Natural killer cell (primary cell): Measurements from ENCODE around the gene UBE2D2. TPM values are rescaled to one million over a fixed set of nuclear protein-coding genes. Genes with fewer than 3 reads are reported as not detected.

Experiments used
- ATAC-seq, 3 donors: fragments of 150-1000 bp in 2 of 3; fragments of 200-7000 bp in 1 of 3; cut with Tn5 transposase; 1 replicate in 1 of 3; 2 replicates in 2 of 3; pipeline ENCODE4 v1.10.0; 2021; ENCODE audit warnings: mild to moderate bottlenecking in 2 of 3, moderate library complexity in 2 of 3
- DNase-seq, 2 donors: peaks; one replicate each; pipeline versions ENCODE4 v3.0.0 to v3.0.0-alpha.2; 2013 to 2021; ENCODE audit warnings: mixed read lengths in 1 of 2
- H3K27ac ChIP-seq: one replicate; pipeline ENCODE4 v1.5.1; 2013; ENCODE audit warnings: mild to moderate bottlenecking, low read length
- H3K27me3 ChIP-seq: one replicate; pipeline ENCODE4 v1.6.1; 2013; ENCODE audit warnings: low read length; ENCODE audit not compliant: control insufficient read depth, insufficient read depth
- H3K36me3 ChIP-seq: one replicate; pipeline ENCODE4 v1.6.1; 2013; ENCODE audit warnings: low read length; ENCODE audit not compliant: control insufficient read depth, insufficient read depth
- H3K4me1 ChIP-seq: one replicate; pipeline ENCODE4 v1.6.1; 2013; ENCODE audit warnings: low read length; ENCODE audit not compliant: control insufficient read depth, insufficient read depth
- H3K4me3 ChIP-seq: one replicate; pipeline ENCODE4 v1.5.1; 2013; ENCODE audit warnings: low read length
- H3K9me3 ChIP-seq: one replicate; pipeline ENCODE4 v1.6.1; 2013; ENCODE audit warnings: low read length; ENCODE audit not compliant: control insufficient read depth, insufficient read depth
- H3K27ac Mint-ChIP-seq, 2 donors: one replicate each; pipeline ENCODE4 v1.8.0; 2022; ENCODE audit warnings: mild to moderate bottlenecking in 2 of 2, mixed read lengths in 2 of 2, moderate library complexity in 1 of 2
- H3K27me3 Mint-ChIP-seq, 2 donors: one replicate each; pipeline ENCODE4 v1.8.0; 2022; ENCODE audit warnings: low read depth in 2 of 2, mixed read lengths in 2 of 2
- H3K36me3 Mint-ChIP-seq: one replicate; pipeline ENCODE4 v1.8.0; 2022; ENCODE audit warnings: mixed read lengths
- H3K4me1 Mint-ChIP-seq, 2 donors: one replicate each; pipeline ENCODE4 v1.8.0; 2022; ENCODE audit warnings: mixed read lengths in 2 of 2
- H3K4me3 Mint-ChIP-seq: one replicate; pipeline ENCODE4 v1.8.0; 2022; ENCODE audit warnings: mild to moderate bottlenecking, moderate library complexity, mixed read lengths
- H3K9me3 Mint-ChIP-seq, 2 donors: one replicate each; pipeline ENCODE4 v1.8.0; 2022; ENCODE audit warnings: mixed read lengths in 2 of 2
- WGBS: methylation state at CpG from one replicate; pipeline ENCODE4 v1.1.7; 2013; ENCODE audit warnings: missing lambda C conversion rate; ENCODE audit not compliant: insufficient coverage; 5-methylcytosine and 5-hydroxymethylcytosine counted together
- intact Hi-C: fragments of 100-400 bp; cut with micrococcal nuclease; formaldehyde crosslinking; loops from one replicate; pipeline ENCODE4 v1.14.2; 2022
- total RNA-seq, 4 donors: library from RNA; stranded (reverse); fragments of 120-200 nt in 1 of 4; gene quantifications; one replicate each; pipeline versions ENCODE4 v1.2.3 to v1.2.4, GENCODE V29; 2013 to 2022
- TF ChIP-seq, protein P1 (sequence below): fragments of 200-600 bp; IDR thresholded peaks from one replicate; pipeline ENCODE4 v1.8.0; 2022; ENCODE audit warnings: antibody characterized with exemption

Gene UBE2D2
- total RNA-seq, 3 donors from 2014 or later (not counting 1 experiment from before 2014, with no cell fraction given): 127 to 139 (median 131) TPM

DNA sequence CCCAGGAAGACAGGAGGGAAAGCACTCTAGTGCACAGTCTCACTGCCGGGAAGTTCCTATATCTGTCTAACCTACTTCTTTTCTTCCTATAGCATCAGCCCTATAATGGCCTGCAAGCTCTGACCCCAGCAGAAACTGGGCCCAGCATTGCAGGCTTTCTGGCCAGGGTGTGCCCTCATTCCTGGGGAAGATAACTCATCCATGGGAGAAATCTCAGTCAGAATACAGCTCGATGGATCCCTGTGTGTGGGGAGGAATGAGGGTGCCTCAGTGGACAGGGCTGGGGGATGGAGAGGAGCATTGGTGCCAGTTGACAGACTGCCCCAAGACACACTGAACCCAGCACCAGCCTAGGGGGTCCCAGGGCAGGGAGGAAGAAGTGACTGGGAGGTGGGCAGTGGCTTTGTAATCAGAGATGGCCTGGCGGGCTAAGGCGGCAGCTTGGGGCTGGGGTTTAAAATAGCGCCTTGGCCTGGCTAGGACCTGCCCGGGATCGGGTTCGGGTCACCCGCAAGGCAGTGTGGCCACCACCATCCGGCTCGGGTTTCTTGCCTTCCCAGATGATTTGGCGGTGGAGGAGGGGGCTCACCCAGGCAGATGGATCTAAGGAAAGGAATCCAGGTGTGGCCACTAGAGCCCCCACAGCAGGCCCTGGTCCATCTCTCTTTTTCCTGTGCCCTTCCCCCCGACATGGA lies 79.4 kb downstream of the UBE2D2 start:
- H3K36me3 ChIP-seq: no peaks in the 10 kb centered on the region
- Mint-ChIP-seq H3K4me1 (peaks cover 43 to 52% of the 10 kb centered on the region in 2 donors), H3K27ac (peak overlapping the region in 1 of 2 donors; percentile 98), H3K36me3 (no peaks in the 10 kb centered on the region), H3K9me3 (no peaks in the 10 kb centered on the region), H3K27me3 (no peaks in the 10 kb centered on the region), H3K4me3 (no peak overlapping the region)
- H3K27ac ChIP-seq: no peak overlapping the region
- intact Hi-C loops: no loop called here
- TF ChIP-seq, protein P1, sequence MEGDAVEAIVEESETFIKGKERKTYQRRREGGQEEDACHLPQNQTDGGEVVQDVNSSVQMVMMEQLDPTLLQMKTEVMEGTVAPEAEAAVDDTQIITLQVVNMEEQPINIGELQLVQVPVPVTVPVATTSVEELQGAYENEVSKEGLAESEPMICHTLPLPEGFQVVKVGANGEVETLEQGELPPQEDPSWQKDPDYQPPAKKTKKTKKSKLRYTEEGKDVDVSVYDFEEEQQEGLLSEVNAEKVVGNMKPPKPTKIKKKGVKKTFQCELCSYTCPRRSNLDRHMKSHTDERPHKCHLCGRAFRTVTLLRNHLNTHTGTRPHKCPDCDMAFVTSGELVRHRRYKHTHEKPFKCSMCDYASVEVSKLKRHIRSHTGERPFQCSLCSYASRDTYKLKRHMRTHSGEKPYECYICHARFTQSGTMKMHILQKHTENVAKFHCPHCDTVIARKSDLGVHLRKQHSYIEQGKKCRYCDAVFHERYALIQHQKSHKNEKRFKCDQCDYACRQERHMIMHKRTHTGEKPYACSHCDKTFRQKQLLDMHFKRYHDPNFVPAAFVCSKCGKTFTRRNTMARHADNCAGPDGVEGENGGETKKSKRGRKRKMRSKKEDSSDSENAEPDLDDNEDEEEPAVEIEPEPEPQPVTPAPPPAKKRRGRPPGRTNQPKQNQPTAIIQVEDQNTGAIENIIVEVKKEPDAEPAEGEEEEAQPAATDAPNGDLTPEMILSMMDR: no peak
- WGBS: 96% methylated on average over 13 of the region's 13 CpGs
- ATAC-seq (no peak), DNase-seq (no peak)
- H3K9me3 ChIP-seq: no peaks in the 10 kb centered on the region
- H3K27me3 ChIP-seq: no peaks in the 10 kb centered on the region
- H3K4me1 ChIP-seq: peaks cover 69% of the 10 kb centered on the region
- no peak overlapping the region for H3K4me3 ChIP-seq

GRCh38 chr5:139641116-139642080 lies 80.3 kb downstream of the UBE2D2 start:
- Histone ChIP-seq H3K4me3 (no peak overlapping the region), H3K4me1 (peaks cover 63% of the 10 kb centered on the region), H3K27me3 (no peaks in the 10 kb centered on the region), H3K9me3 (no peaks in the 10 kb centered on the region), H3K36me3 (no peaks in the 10 kb centered on the region), H3K27ac (no peak overlapping the region)
- DNase-seq: no peak
- Mint-ChIP-seq H3K9me3 (no peaks in the 10 kb centered on the region), H3K4me3 (no peak overlapping the region), H3K27me3 (no peaks in the 10 kb centered on the region), H3K4me1 (peaks cover 37 to 45% of the 10 kb centered on the region in 2 donors), H3K36me3 (no peaks in the 10 kb centered on the region), H3K27ac (peak overlapping the region in 1 of 2 donors; percentile 25)
- WGBS: 97% methylated on average over 5 of the region's 6 CpGs
- TF ChIP-seq, protein P1: no peak
- intact Hi-C loops: no loop called here
- ATAC-seq: no peak

DNA sequence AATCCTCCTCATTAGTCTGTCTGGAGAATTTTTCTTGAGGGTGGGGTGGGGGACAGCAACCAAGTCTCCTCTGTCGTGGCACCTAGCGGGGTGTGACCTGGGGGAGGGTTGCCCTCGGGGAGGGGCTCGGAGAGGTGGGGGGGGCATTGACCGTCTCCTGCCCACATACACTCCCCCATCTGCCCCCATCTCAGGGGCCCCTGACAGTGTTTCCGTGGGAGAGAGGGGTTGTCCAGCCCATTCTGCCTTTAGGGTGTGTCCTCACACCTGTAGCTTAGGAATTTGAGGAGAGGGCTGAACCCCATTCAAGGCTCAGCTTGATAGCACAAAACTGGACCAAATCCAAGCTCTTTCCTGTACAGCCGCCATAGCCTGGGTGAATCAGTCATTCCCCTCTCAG lies 81.1 kb downstream of the UBE2D2 start:
- no peak for DNase-seq
- WGBS: 91% methylated on average over 4 of the region's 7 CpGs
- no peak for ATAC-seq
- TF ChIP-seq, protein P1: no peak
- H3K9me3 ChIP-seq: no peaks in the 10 kb centered on the region
- intact Hi-C loops: no loop called here
- H3K27me3 Mint-ChIP-seq: no peaks in the 10 kb centered on the region
- peaks cover 32 to 44% of the 10 kb centered on the region in 2 donors for H3K4me1 Mint-ChIP-seq
- H3K27ac Mint-ChIP-seq: no peak overlapping the region
- H3K27ac ChIP-seq: no peak overlapping the region
- no peaks in the 10 kb centered on the region for H3K27me3 ChIP-seq
- peaks cover 63% of the 10 kb centered on the region for H3K4me1 ChIP-seq
- H3K4me3 ChIP-seq: no peak overlapping the region
- no peaks in the 10 kb centered on the region for H3K36me3 ChIP-seq
- H3K9me3 Mint-ChIP-seq: no peaks in the 10 kb centered on the region
- H3K36me3 Mint-ChIP-seq: no peaks in the 10 kb centered on the region
- no peak overlapping the region for H3K4me3 Mint-ChIP-seq
